Smooth muscle cell of bladder (primary cell): ENCODE measurements around the gene NR0B2. TPM values are rescaled to one million over a fixed set of nuclear protein-coding genes. Genes with fewer than 3 reads are reported as not detected.

Experiments
- total RNA-seq: library from RNA; depleted of rRNA; stranded (reverse); fragments of >200 nt; gene quantifications from 2 replicates; pipeline ENCODE4 v1.2.3, GENCODE V29; 2014

Gene NR0B2
- total RNA-seq: not detected in 2 replicates

GRCh38 chr1:26913754-26914619 is at the start of gene NR0B2:
Gene NR0B2, minus strand, starts transcription at chr1:26913975. Its CDS starts 35 bp downstream, at chr1:26913940.

GRCh38 chr1:26959722-26960624 is 46.2 kb upstream of the NR0B2 start, which contains the start of gene KDF1:
Gene KDF1, minus strand, starts transcription at chr1:26960468. Its CDS starts 8,088 bp downstream, at chr1:26952380.

DNA sequence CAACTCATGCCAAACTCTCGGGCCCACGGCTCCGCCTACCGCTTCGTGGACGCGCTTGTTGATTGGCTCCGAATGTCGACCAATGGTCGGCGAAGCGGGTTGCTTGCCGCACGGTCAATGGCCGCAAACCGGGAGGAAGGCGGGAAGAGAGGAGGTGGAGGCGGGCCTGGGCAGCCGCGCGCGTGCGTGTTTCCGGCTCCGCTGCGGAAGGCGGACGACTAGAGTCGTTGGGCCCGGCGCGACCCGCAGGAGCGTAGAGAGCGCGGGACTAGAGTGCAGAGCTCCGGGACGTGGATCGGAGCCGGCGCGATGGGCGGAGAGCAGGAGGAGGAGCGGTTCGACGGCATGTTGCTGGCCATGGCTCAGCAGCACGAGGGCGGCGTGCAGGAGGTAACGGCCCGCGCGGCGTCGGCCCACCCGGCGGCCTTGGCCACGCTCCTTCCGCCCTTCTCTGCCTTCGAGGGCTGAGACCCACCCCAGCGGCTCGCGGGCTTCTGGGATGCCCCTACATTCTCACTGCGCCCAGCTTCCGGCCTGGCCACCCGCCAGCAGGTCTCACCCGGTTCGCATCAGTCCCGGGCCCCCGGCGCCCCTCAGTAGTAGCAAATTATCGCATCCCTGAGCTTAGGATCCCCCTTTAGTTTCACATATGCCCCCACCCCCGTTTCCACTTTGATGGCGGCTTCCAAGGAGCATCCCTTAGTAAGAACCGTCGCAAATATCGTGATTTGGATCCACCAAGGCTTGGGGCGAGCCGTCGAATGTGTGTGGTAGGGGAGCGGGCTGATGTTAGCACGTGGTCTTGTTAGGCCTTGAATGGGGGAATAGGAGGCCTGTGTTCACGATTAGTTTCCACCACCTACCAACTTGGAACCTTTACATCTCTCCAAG is 8.0 kb upstream of the NR0B2 start, which contains the start of gene NUDC:
NUDC (plus strand) TSS at position 204 of the 891 bp plus-strand sequence; CDS start at position 310, 106 bp downstream.

GRCh38 chr1:26900001-26900814 is 13.6 kb downstream of the NR0B2 start, which contains the start of gene GPATCH3:
Gene GPATCH3, minus strand, starts transcription at chr1:26900467. Its CDS starts 25 bp downstream, at chr1:26900442.

DNA sequence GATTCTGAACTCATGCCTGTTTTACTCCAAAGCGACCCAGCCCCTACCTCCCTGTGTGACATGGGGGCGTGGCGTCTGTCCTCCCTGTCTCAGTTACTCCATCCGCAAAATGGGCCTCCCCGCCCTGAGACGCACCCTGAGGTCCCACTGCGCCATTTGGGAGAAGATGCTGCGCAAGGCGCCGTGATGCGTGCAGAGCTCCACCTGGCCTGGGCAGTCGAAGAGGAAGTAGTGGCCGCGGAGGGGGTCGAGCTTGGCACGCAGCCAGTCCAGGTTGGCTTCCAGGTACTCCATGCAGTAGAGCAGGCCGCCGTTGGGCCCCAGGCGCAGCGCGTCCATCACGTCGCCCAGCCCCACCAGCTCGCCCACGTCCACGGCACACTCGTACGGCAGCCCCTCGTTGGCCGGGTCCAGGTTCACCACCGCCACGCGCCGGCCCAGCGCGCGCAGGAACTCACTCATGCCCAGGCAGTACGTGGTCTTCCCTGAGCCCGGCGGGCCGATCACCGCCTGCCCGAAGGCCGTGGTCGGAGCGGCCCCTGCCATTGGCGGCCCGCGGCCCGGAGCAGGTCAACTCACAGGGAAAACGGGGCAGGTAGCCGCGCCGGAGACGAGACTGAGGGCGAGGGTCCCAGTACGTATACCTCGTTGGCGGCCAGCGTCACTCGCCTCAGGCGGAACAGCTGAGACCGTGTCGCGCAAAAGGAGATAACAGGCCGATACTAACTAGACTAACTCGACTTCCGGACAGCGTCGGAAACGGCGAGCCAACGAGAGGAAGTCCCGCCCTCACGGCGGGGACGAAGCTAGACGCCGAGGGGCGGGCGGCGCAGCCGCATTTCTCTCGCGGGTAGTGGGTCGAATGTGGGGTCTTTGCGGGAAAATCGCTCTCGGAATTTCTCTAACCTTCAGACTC is 24.0 kb downstream of the NR0B2 start, which contains the start of gene GPN2:
GPN2 (minus strand) TSS at position 733 of the 916 bp plus-strand sequence; CDS start at position 546, 187 bp downstream.

GRCh38 chr1:26862781-26863684 is 50.7 kb downstream of the NR0B2 start, which contains the start of gene SFN:
Gene SFN, plus strand, starts transcription at chr1:26863149. Its CDS starts 64 bp downstream, at chr1:26863213.

Other genes with a start within 250 kb of the NR0B2 start
- gene ARID1A, start 218.0 kb downstream of the NR0B2 start, total RNA-seq: 6.5 and 9.7 TPM in 2 replicates
- 18.1 and 22.2 TPM in 2 replicates for gene PIGV, start 126.0 kb downstream of the NR0B2 start, total RNA-seq
- 4.4 and 5.1 TPM in 2 replicates for gene ZDHHC18, start 87.3 kb downstream of the NR0B2 start, total RNA-seq
- gene SFN, start 50.8 kb downstream of the NR0B2 start, total RNA-seq: 0.28 TPM in 2 replicates
- 11.1 and 12.1 TPM in 2 replicates for gene GPN2, start 23.7 kb downstream of the NR0B2 start, total RNA-seq
- gene GPATCH3, start 13.5 kb downstream of the NR0B2 start, total RNA-seq: 8.4 and 10.1 TPM in 2 replicates
- gene NUDC, start 7.8 kb upstream of the NR0B2 start, total RNA-seq: 21.5 and 31.8 TPM in 2 replicates
- gene KDF1, start 46.5 kb upstream of the NR0B2 start, total RNA-seq: not detected in 2 replicates
- gene TRNP1, start 79.7 kb upstream of the NR0B2 start, total RNA-seq: 9.7 and 15.7 TPM in 2 replicates
- gene TENT5B, start 98.9 kb upstream of the NR0B2 start, total RNA-seq: 1.1 and 1.9 TPM in 2 replicates
- gene SLC9A1, start 241.2 kb upstream of the NR0B2 start, total RNA-seq: 3.4 and 5.0 TPM in 2 replicates